Endothelial cell of umbilical vein (primary cell): Measurements from ENCODE around the gene SYTL1. TPM values are rescaled to one million over a fixed set of nuclear protein-coding genes. Genes with fewer than 3 reads are reported as not detected.

ENCODE experiments used
- BruUV-seq: library from RNA; stranded (reverse); fragments of 400-500 nt; replicated peaks from 2 replicates; lab custom pipeline; 2021; lab: Mats Ljungman, UMichigan
- CTCF ChIA-PET: fragments of 300-600, 350-600 bp; sonication (Branson Sonifier 250); formaldehyde crosslinking; loops from one replicate; lab custom pipeline; 2021; ENCODE audit warnings: antibody characterized with exemption, inconsistent platforms; lab: Charles Lee
- POLR2A ChIA-PET: fragments of 300-600, 350-600 bp; sonication (Branson Sonifier 250); formaldehyde crosslinking; loops from one replicate; lab custom pipeline; 2021; ENCODE audit warnings: antibody characterized with exemption, inconsistent platforms; lab: Charles Lee
- DNase-seq: peaks from one replicate; pipeline ENCODE4 v3.0.0-alpha.2; 2011; ENCODE audit warnings: low read depth, low spot score
- FAIRE-seq: peaks from 2 replicates; lab custom pipeline; 2011; peaks lifted over from hg19 to GRCh38; lab: Jason Lieb, UNC
- H2AFZ ChIP-seq: 2 replicates; pipeline ENCODE4 v1.6.0; 2012; ENCODE audit warnings: low read depth, low read length, control low read depth, inconsistent platforms
- H3K27ac ChIP-seq: 2 replicates; pipeline ENCODE4 v1.5.1; 2011; ENCODE audit warnings: low read depth, mild to moderate bottlenecking, control low read depth, low read length, moderate library complexity; ENCODE audit not compliant: insufficient read depth
- H3K27me3 ChIP-seq, 2 experiments: 2 replicates each; pipeline versions ENCODE4 v1.6.0 to v1.6.1; 2011; ENCODE audit warnings: low read length in 2 of 2, mixed read lengths in 1 of 2; ENCODE audit not compliant: control insufficient read depth in 2 of 2, insufficient read depth in 2 of 2
- H3K36me3 ChIP-seq, 2 experiments: 2 replicates in 1 of 2; 3 replicates in 1 of 2; pipeline ENCODE4 v1.5.1; 2011; ENCODE audit warnings: low read length in 2 of 2, mild to moderate bottlenecking in 1 of 2, moderate library complexity in 1 of 2; ENCODE audit not compliant: control insufficient read depth in 2 of 2, insufficient read depth in 2 of 2; ENCODE audit errors: extremely low read depth in 1 of 2
- H3K4me1 ChIP-seq: 3 replicates; pipeline ENCODE4 v1.5.1; 2011; ENCODE audit warnings: mild to moderate bottlenecking, low read length; ENCODE audit not compliant: control insufficient read depth, insufficient read depth; ENCODE audit errors: extremely low read depth
- H3K4me2 ChIP-seq: 2 replicates; pipeline ENCODE4 v1.6.1; 2011; ENCODE audit warnings: low read length, control low read depth, mixed read lengths; ENCODE audit not compliant: insufficient read depth
- H3K4me3 ChIP-seq, 3 experiments: fragments of 200-600 bp in 1 of 3; sonication (generic), shearing (Covaris generic) in 1 of 3; replicated peaks in 1 of 3; 2 replicates each; pipeline ENCODE4 v1.5.1; 2011 to 2016; ENCODE audit warnings: control low read depth in 3 of 3, low read length in 3 of 3, mild to moderate bottlenecking in 2 of 3, inconsistent platforms in 1 of 3, low read depth in 1 of 3, moderate library complexity in 1 of 3; ENCODE audit not compliant: insufficient read depth in 1 of 3
- H3K79me2 ChIP-seq: 2 replicates; pipeline ENCODE4 v1.6.0; 2012; ENCODE audit warnings: low read length, inconsistent platforms; ENCODE audit not compliant: control insufficient read depth, insufficient read depth
- H3K9ac ChIP-seq: replicated peaks from 2 replicates; pipeline ENCODE3; 2011; ENCODE audit warnings: low read length, control low read depth; ENCODE audit not compliant: insufficient read depth; ENCODE audit errors: extremely low read depth
- H3K9me1 ChIP-seq: replicated peaks from 3 replicates; pipeline ENCODE4 v1.6.0; 2011; ENCODE audit warnings: mild to moderate bottlenecking, low read length; ENCODE audit not compliant: control insufficient read depth, insufficient read depth; ENCODE audit errors: extremely low read depth
- H3K9me3 ChIP-seq: replicated peaks from 2 replicates; pipeline ENCODE4 v1.5.1; 2012; ENCODE audit warnings: low read length, inconsistent platforms; ENCODE audit not compliant: control insufficient read depth, insufficient read depth
- H4K20me1 ChIP-seq: replicated peaks from 2 replicates; pipeline ENCODE3; 2011; ENCODE audit warnings: mild to moderate bottlenecking, low read length; ENCODE audit not compliant: control insufficient read depth, insufficient read depth; ENCODE audit errors: extremely low read depth
- CTCF ChIP-seq, 2 donors: IDR thresholded peaks; 1 replicate in 1 of 2; 2 replicates in 1 of 2; pipeline ENCODE4 v1.5.1; 2011; ENCODE audit warnings: low read length in 2 of 2, mild to moderate bottlenecking in 2 of 2, moderate library complexity in 2 of 2, control low read depth in 1 of 2, inconsistent platforms in 1 of 2, low read depth in 1 of 2; ENCODE audit not compliant: insufficient read depth in 1 of 2; ENCODE audit errors: extremely low read depth in 1 of 2
- EZH2 ChIP-seq: IDR thresholded peaks from 2 replicates; pipeline ENCODE4 v1.6.1; 2012; ENCODE audit warnings: borderline replicate concordance, low read depth, mild to moderate bottlenecking, moderate library complexity, low read length, inconsistent platforms; ENCODE audit not compliant: severe bottlenecking
- FOS ChIP-seq: IDR thresholded peaks from 2 replicates; pipeline ENCODE4 v1.6.1; 2011; ENCODE audit warnings: mild to moderate bottlenecking, low read length, moderate library complexity, borderline replicate concordance; ENCODE audit not compliant: insufficient read depth
- GATA2 ChIP-seq: IDR thresholded peaks from 2 replicates; pipeline ENCODE4 v1.7.0; 2011; ENCODE audit warnings: low read depth, mild to moderate bottlenecking, moderate library complexity, mixed read lengths, low read length; ENCODE audit not compliant: insufficient read length, insufficient read depth
- JUN ChIP-seq: IDR thresholded peaks from 2 replicates; pipeline ENCODE4 v1.6.1; 2011; ENCODE audit warnings: borderline replicate concordance, low read depth; ENCODE audit not compliant: insufficient read length, insufficient read depth
- MYC ChIP-seq: IDR thresholded peaks from one replicate; pipeline ENCODE4 v1.6.1; 2011; ENCODE audit warnings: mild to moderate bottlenecking, low read depth, low read length
- POLR2A ChIP-seq: IDR thresholded peaks from 2 replicates; pipeline ENCODE4 v1.6.1; 2012; ENCODE audit warnings: low read depth, mild to moderate bottlenecking, control low read depth, low read length
- POLR2AphosphoS5 ChIP-seq: IDR thresholded peaks from 2 replicates; pipeline ENCODE4 v1.6.1; 2012; ENCODE audit warnings: low read depth, mild to moderate bottlenecking, control low read depth, low read length, moderate library complexity; ENCODE audit not compliant: insufficient read depth
- dilution Hi-C: fragments of 300-500 bp; cut with MboI; formaldehyde crosslinking; loops from one replicate; pipeline ENCODE4 v1.15.0; 2019; ENCODE audit warnings: low sequenced_read_pairs; ENCODE audit not compliant: extremely low pct_ligation_motif_present
- intact Hi-C: fragments of 100-400 bp; cut with micrococcal nuclease; formaldehyde crosslinking; loops from one replicate; pipeline ENCODE4 v1.10.0; 2022
- polyA plus RNA-seq, 4 experiments: library from polyadenylated mRNA; depleted of rRNA in 3 of 4; stranded (reverse) in 3 of 4; unstranded in 1 of 4; fragments of >200 nt; gene quantifications; 2 replicates each; pipeline versions ENCODE4 v1.2.1 to v1.2.3, GENCODE V29; 2011 to 2012; ENCODE audit warnings: missing spikeins in 1 of 4
- total RNA-seq: library from RNA; stranded (reverse); gene quantifications from 2 replicates; pipeline ENCODE4 v1.2.3, GENCODE V29; 2021
- TF ChIP-seq, protein P1 (sequence below): IDR thresholded peaks from 2 replicates; pipeline ENCODE4 v1.6.1; 2011; ENCODE audit not compliant: insufficient read depth, insufficient read length

SYTL1 gene
- total and polyA plus RNA-seq, 2 donors (not counting 3 experiments of a cell fraction or from before 2014, with no cell fraction given) = 0.04 TPM; not detected in 1

- POLR2A ChIA-PET = no interaction called here
- CTCF ChIA-PET = interaction anchor here (0.9 to 2.9 kb wide), 6 partner anchors 87 to 262 kb away, joined by 3 to 33 read pairs (median 4); partner anchors contain the start of gene AHDC1
- Histone ChIP-seq H3K27ac (no peak overlapping the region), H3K9ac (no peak overlapping the region), H2AFZ (no peak overlapping the region), H3K9me1 (no peaks in the 10 kb centered on the region), H3K9me3 (no peaks in the 10 kb centered on the region), H3K79me2 (no peaks in the 10 kb centered on the region), H4K20me1 (no peaks in the 10 kb centered on the region), H3K4me3 (no peak overlapping the region), H3K27me3 (no peaks in the 10 kb centered on the region), H3K36me3 (peaks cover 0 to 1% of the 10 kb centered on the region in 2 experiments), H3K4me2 (no peak overlapping the region), H3K4me1 (peaks cover 4% of the 10 kb centered on the region)
- BruUV-seq = no TSS peak
- DNase-seq = peak; percentile 21
- dilution Hi-C loops (loop anchor here (25.0 kb wide), 1 partner anchor 186 kb away; no protein-coding TSS in a partner anchor), intact Hi-C loops (no loop called here)
- TF ChIP-seq GATA2 = no peak
- TF ChIP-seq JUN = no peak
- TF ChIP-seq POLR2A = no peak
- no peak for TF ChIP-seq MYC
- TF ChIP-seq FOS = no peak
- no peak for TF ChIP-seq POLR2AphosphoS5
- no peak for TF ChIP-seq CTCF (IDR thresholded peaks at IDR 0.05; ENCODE audit: extremely low read depth in 1 of 2, insufficient read depth in 1 of 2, low read depth in 1 of 2, low read length in 2 of 2)
- no peak for TF ChIP-seq EZH2
- TF ChIP-seq, protein P1, sequence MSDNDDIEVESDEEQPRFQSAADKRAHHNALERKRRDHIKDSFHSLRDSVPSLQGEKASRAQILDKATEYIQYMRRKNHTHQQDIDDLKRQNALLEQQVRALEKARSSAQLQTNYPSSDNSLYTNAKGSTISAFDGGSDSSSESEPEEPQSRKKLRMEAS = no peak
- FAIRE-seq = no peak
Measured at GRCh38 chr1:27400963-27401341, 59.1 kb downstream of the SYTL1 start.
